Endothelial cell (in vitro differentiated cells): Measurements from ENCODE around the gene TMUB2. TPM values are rescaled to one million over a fixed set of nuclear protein-coding genes. Genes with fewer than 3 reads are reported as not detected.

ENCODE experiments used
- DNase-seq: peaks from one replicate; pipeline ENCODE4 v3.0.0; 2021; ENCODE audit warnings: low spot score
- H3K27ac Mint-ChIP-seq: one replicate; pipeline ENCODE4 v1.8.0; 2021; ENCODE audit warnings: mixed read lengths, inconsistent platforms; ENCODE audit not compliant: unreplicated experiment
- H3K27me3 Mint-ChIP-seq: one replicate; pipeline ENCODE4 v1.8.0; 2021; ENCODE audit warnings: mild to moderate bottlenecking, moderate library complexity, mixed read lengths, inconsistent platforms; ENCODE audit not compliant: unreplicated experiment
- H3K36me3 Mint-ChIP-seq: one replicate; pipeline ENCODE4 v1.8.0; 2021; ENCODE audit warnings: mild to moderate bottlenecking, low read depth, mixed read lengths, inconsistent platforms; ENCODE audit not compliant: unreplicated experiment
- H3K4me1 Mint-ChIP-seq: one replicate; pipeline ENCODE4 v1.8.0; 2021; ENCODE audit warnings: mild to moderate bottlenecking, mixed read lengths, inconsistent platforms; ENCODE audit not compliant: unreplicated experiment
- H3K4me3 Mint-ChIP-seq: one replicate; pipeline ENCODE4 v1.8.0; 2021; ENCODE audit warnings: mild to moderate bottlenecking, mixed read lengths, inconsistent platforms; ENCODE audit not compliant: unreplicated experiment
- H3K9me3 Mint-ChIP-seq: one replicate; pipeline ENCODE4 v1.8.0; 2021; ENCODE audit warnings: mixed read lengths, inconsistent platforms; ENCODE audit not compliant: unreplicated experiment
- CTCF ChIP-seq: fragments of 200-600 bp; sonication (generic); IDR thresholded peaks from one replicate; pipeline ENCODE4 v1.5.0; 2021; ENCODE audit warnings: antibody characterized with exemption; ENCODE audit not compliant: unreplicated experiment
- total RNA-seq: library from RNA; stranded (reverse); fragmentation: NEBNext Ultra II Directional; extraction: Animal tissue kit (Norgen Biotek cat#: 25700); gene quantifications from one replicate; pipeline ENCODE4 v1.2.1, GENCODE V29; 2021; ENCODE audit not compliant: unreplicated experiment

Gene TMUB2
- total RNA-seq, 1 donor from 2014 or later: 39.2 TPM

- no peak within 1 kb of the TSS for H3K4me3 Mint-ChIP-seq
- H3K36me3 Mint-ChIP-seq: peaks cover 2% of the 10 kb centered on the region
- no peak for TF ChIP-seq CTCF
- H3K4me1 Mint-ChIP-seq: peaks cover 2% of the 10 kb centered on the region
- no peak within 1 kb of the TSS for H3K27ac Mint-ChIP-seq
- H3K9me3 Mint-ChIP-seq: no peaks in the 10 kb centered on the region
- H3K27me3 Mint-ChIP-seq: no peaks in the 10 kb centered on the region
- DNase-seq: no peak
Observed at GRCh38 chr17:44170499-44171201, 16.1 kb upstream of the TMUB2 start, which contains the start of gene ASB16. ASB16 (plus strand) TSS chr17:44170704; CDS start chr17:44170790, 86 bp downstream.

DNA sequence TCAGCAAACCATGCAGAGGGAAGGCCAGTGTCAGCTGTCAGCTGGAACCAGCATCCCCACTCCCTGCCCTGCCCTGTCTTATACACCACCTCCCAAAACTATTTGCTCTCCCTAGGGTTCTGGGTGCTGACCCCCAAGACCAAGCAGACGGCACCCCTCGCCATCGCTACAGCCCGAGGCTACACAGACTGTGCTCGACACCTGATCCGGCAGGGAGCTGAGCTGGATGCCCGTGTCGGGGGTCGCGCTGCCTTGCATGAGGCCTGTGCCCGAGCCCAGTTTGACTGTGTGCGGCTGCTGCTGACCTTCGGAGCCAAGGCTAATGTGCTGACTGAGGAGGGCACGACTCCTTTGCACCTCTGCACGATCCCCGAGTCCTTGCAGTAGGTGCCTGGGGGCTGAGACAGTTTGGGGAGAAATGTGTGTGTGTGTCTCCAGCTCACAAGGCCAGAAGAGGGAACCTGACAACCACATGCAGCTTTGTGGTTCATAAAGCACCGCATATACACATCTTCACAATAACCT, 14.8 kb upstream of the TMUB2 start:
- DNase-seq: no peak
- Mint-ChIP-seq H3K27me3 (no peaks in the 10 kb centered on the region), H3K27ac (no peak overlapping the region), H3K36me3 (peaks cover 9% of the 10 kb centered on the region), H3K4me1 (peaks cover 2% of the 10 kb centered on the region), H3K4me3 (no peak overlapping the region), H3K9me3 (no peaks in the 10 kb centered on the region)
- no peak for TF ChIP-seq CTCF

- Mint-ChIP-seq H3K36me3 (peaks cover 18% of the 10 kb centered on the region), H3K4me3 (no peak overlapping the region), H3K27me3 (no peaks in the 10 kb centered on the region), H3K27ac (no peak overlapping the region), H3K9me3 (no peaks in the 10 kb centered on the region), H3K4me1 (no peaks in the 10 kb centered on the region)
- DNase-seq: no peak
- TF ChIP-seq CTCF: no peak
Observed at GRCh38 chr17:44174427-44174826, 12.3 kb upstream of the TMUB2 start.

DNA sequence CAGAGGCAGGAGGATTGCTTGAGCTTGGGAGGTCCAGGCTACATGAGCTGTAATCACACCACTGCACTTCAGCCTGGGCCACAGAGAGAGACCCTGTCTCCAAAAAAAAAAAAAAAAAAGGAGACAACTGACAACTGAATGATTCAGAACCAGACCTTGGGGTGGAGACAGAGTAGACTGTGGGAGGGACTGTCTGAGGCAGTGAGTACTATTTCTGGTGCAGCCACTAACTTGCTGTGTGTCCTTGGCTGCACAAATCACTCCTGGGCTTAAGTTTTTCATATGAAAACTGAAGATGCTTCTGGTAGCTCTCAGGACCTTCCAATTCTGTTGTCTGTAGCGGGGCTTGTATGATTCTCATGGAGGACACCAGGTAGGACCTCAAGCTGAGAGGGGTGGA, 10.5 kb upstream of the TMUB2 start:
- Mint-ChIP-seq H3K27ac (no peak overlapping the region), H3K27me3 (no peaks in the 10 kb centered on the region), H3K36me3 (peaks cover 18% of the 10 kb centered on the region), H3K4me1 (no peaks in the 10 kb centered on the region), H3K9me3 (no peaks in the 10 kb centered on the region), H3K4me3 (no peak overlapping the region)
- DNase-seq: no peak
- no peak for TF ChIP-seq CTCF

DNA sequence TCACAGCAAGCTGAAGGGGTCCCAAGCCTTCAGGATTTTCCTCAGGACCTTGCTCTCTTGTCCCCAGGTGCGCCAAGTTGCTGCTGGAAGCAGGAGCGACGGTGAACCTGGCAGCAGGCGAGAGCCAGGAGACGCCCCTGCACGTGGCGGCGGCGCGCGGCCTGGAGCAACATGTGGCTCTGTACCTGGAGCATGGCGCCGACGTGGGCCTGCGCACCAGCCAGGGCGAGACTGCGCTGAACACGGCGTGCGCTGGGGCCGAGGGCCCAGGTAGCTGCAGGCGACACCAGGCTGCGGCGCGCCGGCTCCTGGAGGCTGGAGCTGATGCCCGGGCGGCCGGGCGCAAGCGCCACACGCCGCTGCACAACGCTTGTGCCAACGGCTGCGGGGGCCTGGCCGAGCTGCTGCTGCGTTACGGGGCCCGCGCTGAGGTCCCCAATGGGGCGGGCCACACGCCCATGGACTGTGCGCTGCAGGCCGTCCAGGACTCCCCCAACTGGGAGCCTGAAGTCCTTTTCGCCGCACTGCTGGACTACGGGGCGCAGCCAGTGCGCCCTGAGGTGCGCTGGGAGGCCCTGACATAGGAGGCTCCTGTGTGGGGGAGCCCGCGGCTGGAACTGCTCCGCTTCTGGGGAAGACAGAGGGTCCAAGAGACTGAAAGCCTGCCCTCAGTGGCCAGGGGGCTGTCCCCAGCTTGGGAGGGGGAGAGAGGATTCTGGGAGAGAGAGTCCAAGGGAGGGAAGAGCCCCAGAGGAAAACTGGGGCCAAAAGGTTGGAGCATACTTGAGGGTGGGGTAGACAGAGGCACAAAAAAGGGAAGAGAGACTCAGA, 9.9 kb upstream of the TMUB2 start:
- Mint-ChIP-seq H3K4me1 (no peaks in the 10 kb centered on the region), H3K36me3 (peaks cover 22% of the 10 kb centered on the region), H3K27ac (no peak overlapping the region), H3K4me3 (no peak overlapping the region), H3K9me3 (no peaks in the 10 kb centered on the region), H3K27me3 (peaks cover 2% of the 10 kb centered on the region)
- no peak for DNase-seq
- TF ChIP-seq CTCF: no peak
